OCI-LY3 (cell line): ENCODE data around the gene RBPJ.

Source experiments
- CTCF ChIP-seq: fragments of 200-600, 300-600 bp; sonication (generic); IDR thresholded peaks from 2 replicates; pipeline ENCODE4 v1.5.1; 2014; ENCODE audit warnings: antibody characterized with exemption, low read length, low read depth
- EZH2phosphoT487 ChIP-seq: fragments of 200-600 bp; shearing (Covaris generic); IDR thresholded peaks from 2 replicates; pipeline ENCODE4 v1.6.1; 2018; ENCODE audit warnings: antibody characterized with exemption, mixed run types, low read depth

- TF ChIP-seq CTCF (no peak), EZH2phosphoT487 (no peak)
Measured at GRCh38 chr4:26459756-26460530, 139.1 kb downstream of the RBPJ start.
